ENCODE measurements around the gene WDR54. TPM values are rescaled to one million over a fixed set of nuclear protein-coding genes. Genes with fewer than 3 reads are reported as not detected.

The WDR54 gene
- polyA plus RNA-seq, 1 donor (not counting 4 experiments of a cell fraction or from before 2014, with no cell fraction given) = 35.2 TPM

DNA sequence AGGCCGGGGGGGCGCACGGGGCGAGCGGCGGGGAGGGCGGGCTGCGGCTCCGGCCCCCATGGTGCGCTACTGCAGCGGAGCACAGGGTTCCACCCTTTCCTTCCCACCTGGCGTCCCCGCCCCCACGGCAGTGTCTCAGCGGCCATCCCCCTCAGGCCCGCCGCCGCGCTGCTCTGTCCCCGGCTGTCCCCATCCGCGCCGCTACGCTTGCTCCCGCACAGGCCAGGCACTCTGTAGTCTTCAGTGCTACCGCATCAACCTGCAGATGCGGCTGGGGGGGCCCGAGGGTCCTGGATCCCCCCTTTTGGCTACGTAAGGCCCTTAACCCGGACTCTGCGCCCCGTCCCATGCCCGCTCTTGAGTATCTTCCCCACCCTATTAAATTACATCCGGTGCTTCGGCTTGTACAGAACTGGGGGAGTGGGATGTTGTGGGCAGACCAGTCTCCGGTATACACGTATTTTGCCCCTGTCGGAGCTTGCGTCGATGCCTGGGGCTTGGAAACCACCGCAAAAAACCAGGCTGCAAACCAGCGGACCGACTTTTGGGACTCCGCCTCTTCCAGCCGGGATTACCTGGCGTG is 36.1 kb downstream of the WDR54 start:
- no peaks in the 10 kb centered on the region for H3K27me3 ChIP-seq (ENCODE audit: control insufficient read depth, extremely low read depth, insufficient read depth, low read length)
- H4K20me1 ChIP-seq (ENCODE audit: control insufficient read depth, extremely low read depth, insufficient read depth, low read length) = no peaks in the 10 kb centered on the region
- H3K4me2 ChIP-seq (ENCODE audit: control insufficient read depth, extremely low read depth, insufficient read depth, low read depth, low read length) = peak overlapping the region; percentile 84
- peak overlapping the region; percentile 96 for H3K27ac ChIP-seq (ENCODE audit: control insufficient read depth, insufficient read depth, low read length)
- peak overlapping the region; percentile 47 to 79 (median 79) for H3K4me3 ChIP-seq (ENCODE audit: control insufficient read depth in 2 of 3, extremely low read depth in 1 of 3, insufficient read depth in 2 of 3, low read depth in 1 of 3, low read length in 3 of 3)
- H3K4me1 ChIP-seq (ENCODE audit: control insufficient read depth, extremely low read depth, insufficient read depth, low read length) = peaks cover 21% of the 10 kb centered on the region
- DNase-seq (ENCODE audit: low read depth, low spot score) (no peak), FAIRE-seq (no peak)
- H3K9me1 ChIP-seq (ENCODE audit: control insufficient read depth, extremely low read depth, insufficient read depth, low read length) = no peaks in the 10 kb centered on the region
- peak overlapping the region; percentile 95 for H3K9ac ChIP-seq (ENCODE audit: control insufficient read depth, extremely low read depth, insufficient read depth, low read length)
- dilution Hi-C loops (cut with MboI; ENCODE audit: extremely low pct_ligation_motif_present, low sequenced_read_pairs) = no loop called here
- peaks cover 20% of the 10 kb centered on the region for H3K79me2 ChIP-seq (ENCODE audit: control insufficient read depth, insufficient read depth, low read length)
- H3K9me3 ChIP-seq (ENCODE audit: control insufficient read depth, low read depth, low read length) = no peaks in the 10 kb centered on the region
- H2AFZ ChIP-seq (ENCODE audit: control insufficient read depth, low read length) = peak overlapping the region; percentile 56
- TF ChIP-seq, protein P1, sequence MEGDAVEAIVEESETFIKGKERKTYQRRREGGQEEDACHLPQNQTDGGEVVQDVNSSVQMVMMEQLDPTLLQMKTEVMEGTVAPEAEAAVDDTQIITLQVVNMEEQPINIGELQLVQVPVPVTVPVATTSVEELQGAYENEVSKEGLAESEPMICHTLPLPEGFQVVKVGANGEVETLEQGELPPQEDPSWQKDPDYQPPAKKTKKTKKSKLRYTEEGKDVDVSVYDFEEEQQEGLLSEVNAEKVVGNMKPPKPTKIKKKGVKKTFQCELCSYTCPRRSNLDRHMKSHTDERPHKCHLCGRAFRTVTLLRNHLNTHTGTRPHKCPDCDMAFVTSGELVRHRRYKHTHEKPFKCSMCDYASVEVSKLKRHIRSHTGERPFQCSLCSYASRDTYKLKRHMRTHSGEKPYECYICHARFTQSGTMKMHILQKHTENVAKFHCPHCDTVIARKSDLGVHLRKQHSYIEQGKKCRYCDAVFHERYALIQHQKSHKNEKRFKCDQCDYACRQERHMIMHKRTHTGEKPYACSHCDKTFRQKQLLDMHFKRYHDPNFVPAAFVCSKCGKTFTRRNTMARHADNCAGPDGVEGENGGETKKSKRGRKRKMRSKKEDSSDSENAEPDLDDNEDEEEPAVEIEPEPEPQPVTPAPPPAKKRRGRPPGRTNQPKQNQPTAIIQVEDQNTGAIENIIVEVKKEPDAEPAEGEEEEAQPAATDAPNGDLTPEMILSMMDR (optimal IDR thresholded peaks at IDR 0.05 in 1 of 3, IDR thresholded peaks at IDR 0.05 in 1 of 3, conservative IDR thresholded peaks at IDR 0.05 in 1 of 3; ENCODE audit: extremely low read depth in 1 of 3, insufficient read depth in 2 of 3, low read length in 3 of 3) = no peak
- no peak for TF ChIP-seq EZH2 (IDR thresholded peaks at IDR 0.05; ENCODE audit: low read length)
- peaks cover 11 to 18% of the 10 kb centered on the region in 2 experiments for H3K36me3 ChIP-seq (ENCODE audit: control insufficient read depth in 2 of 2, extremely low read depth in 1 of 2, insufficient read depth in 2 of 2, low read length in 2 of 2)

DNA sequence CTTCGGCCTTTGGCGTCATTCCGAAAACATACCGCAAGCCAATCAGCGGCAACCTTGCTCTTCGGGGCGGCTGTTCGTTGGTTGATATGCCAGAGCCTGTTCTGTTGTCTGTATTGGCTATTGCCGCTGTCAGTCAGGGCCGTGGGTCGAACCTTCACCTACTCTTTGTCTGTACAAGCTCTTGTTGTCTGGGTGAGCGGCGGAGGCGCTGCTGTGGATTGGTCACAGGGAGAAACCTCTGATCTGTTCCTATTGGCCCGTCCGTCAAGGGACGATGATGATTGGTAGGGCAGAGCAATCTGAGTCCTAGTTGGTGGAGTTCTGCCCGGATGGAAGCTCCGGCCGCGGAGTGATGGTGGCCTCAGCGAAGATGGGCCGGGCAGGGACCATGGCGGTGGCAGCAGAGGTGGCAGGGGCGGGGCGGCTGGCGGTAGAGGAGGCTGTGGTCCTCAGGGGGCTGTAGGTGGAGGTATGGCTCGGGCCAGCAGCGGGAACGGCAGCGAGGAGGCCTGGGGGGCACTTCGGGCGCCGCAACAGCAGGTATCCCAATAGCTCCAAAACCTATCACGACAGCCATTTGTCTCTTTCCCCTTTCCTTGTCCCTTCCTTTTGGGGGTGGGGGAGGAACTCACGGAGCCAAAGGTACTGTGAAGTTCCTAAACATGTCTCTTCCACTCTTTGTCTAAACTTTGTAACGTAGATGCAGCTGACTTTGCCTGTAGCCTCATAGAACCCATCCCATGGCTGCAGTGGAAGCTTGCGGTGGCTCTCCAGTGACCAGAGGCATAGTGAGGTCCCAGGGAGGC is 36.8 kb downstream of the WDR54 start, which contains the start of gene WBP1:
Gene WBP1, plus strand, starts transcription at position 307 of the 806 bp plus-strand sequence. Its CDS starts 165 bp downstream, at position 472.
- H4K20me1 ChIP-seq (ENCODE audit: control insufficient read depth, extremely low read depth, insufficient read depth, low read length) = no peaks in the 10 kb centered on the region
- TF ChIP-seq, protein P1 (optimal IDR thresholded peaks at IDR 0.05 in 1 of 3, IDR thresholded peaks at IDR 0.05 in 1 of 3, conservative IDR thresholded peaks at IDR 0.05 in 1 of 3; ENCODE audit: extremely low read depth in 1 of 3, insufficient read depth in 2 of 3, low read length in 3 of 3) = no peak
- TF ChIP-seq EZH2 (IDR thresholded peaks at IDR 0.05; ENCODE audit: low read length) = no peak
- peak within 1 kb of the TSS; percentile 84 for H3K4me2 ChIP-seq (ENCODE audit: control insufficient read depth, extremely low read depth, insufficient read depth, low read depth, low read length)
- peaks cover 21% of the 10 kb centered on the region for H3K4me1 ChIP-seq (ENCODE audit: control insufficient read depth, extremely low read depth, insufficient read depth, low read length)
- H3K9ac ChIP-seq (ENCODE audit: control insufficient read depth, extremely low read depth, insufficient read depth, low read length) = peak within 1 kb of the TSS; percentile 95
- FAIRE-seq (peak; percentile 81), DNase-seq (ENCODE audit: low read depth, low spot score) (peak; percentile 100)
- H3K27me3 ChIP-seq (ENCODE audit: control insufficient read depth, extremely low read depth, insufficient read depth, low read length) = no peaks in the 10 kb centered on the region
- peak within 1 kb of the TSS; percentile 58 for H2AFZ ChIP-seq (ENCODE audit: control insufficient read depth, low read length)
- no peaks in the 10 kb centered on the region for H3K9me3 ChIP-seq (ENCODE audit: control insufficient read depth, low read depth, low read length)
- peaks cover 12 to 23% of the 10 kb centered on the region in 2 experiments for H3K36me3 ChIP-seq (ENCODE audit: control insufficient read depth in 2 of 2, extremely low read depth in 1 of 2, insufficient read depth in 2 of 2, low read length in 2 of 2)
- H3K9me1 ChIP-seq (ENCODE audit: control insufficient read depth, extremely low read depth, insufficient read depth, low read length) = no peaks in the 10 kb centered on the region
- H3K4me3 ChIP-seq (ENCODE audit: control insufficient read depth in 2 of 3, extremely low read depth in 1 of 3, insufficient read depth in 2 of 3, low read depth in 1 of 3, low read length in 3 of 3) = peak within 1 kb of the TSS; percentile 67 to 79 (median 79)
- dilution Hi-C loops (cut with MboI; ENCODE audit: extremely low pct_ligation_motif_present, low sequenced_read_pairs) = no loop called here
- peak within 1 kb of the TSS; percentile 96 for H3K27ac ChIP-seq (ENCODE audit: control insufficient read depth, insufficient read depth, low read length)
- H3K79me2 ChIP-seq (ENCODE audit: control insufficient read depth, insufficient read depth, low read length) = peaks cover 24% of the 10 kb centered on the region
